HCT116 (cell line): Measurements from ENCODE around the gene H19. TPM values are rescaled to one million over a fixed set of nuclear protein-coding genes. Genes with fewer than 3 reads are reported as not detected.

Experiments
- ATAC-seq: fragments of 200-7000 bp; cut with Tn5 transposase; 2 replicates; pipeline ENCODE4 v1.9.1; 2020; ENCODE audit warnings: mild to moderate bottlenecking, moderate library complexity
- BruUV-seq: library from RNA; stranded (reverse); fragments of 400-500 nt; replicated peaks from 2 replicates; lab custom pipeline; 2021; lab: Mats Ljungman, UMichigan
- CTCF ChIA-PET: fragments of 300-600 bp; sonication (Branson Sonifier 250); formaldehyde crosslinking; loops from one replicate; lab custom pipeline; 2021; ENCODE audit warnings: antibody characterized with exemption; lab: Charles Lee
- POLR2A ChIA-PET: fragments of 300-600, 350-600 bp; sonication (Branson Sonifier 250); formaldehyde crosslinking; loops from one replicate; lab custom pipeline; 2021; ENCODE audit warnings: antibody characterized with exemption; lab: Charles Lee
- RAD21 ChIA-PET, 2 experiments: fragments of 300-600 bp; sonication (Branson Sonifier 250); formaldehyde crosslinking; loops; one replicate each; lab custom pipeline; 2023; ENCODE audit warnings: low total read pairs in 2 of 2; ENCODE audit not compliant: uncharacterized antibody in 2 of 2, unreplicated experiment in 2 of 2, low non-redundant PET in 1 of 2; lab: Charles Lee
- DNase-seq: peaks from one replicate; pipeline ENCODE4 v3.0.0-alpha.2; 2010; ENCODE audit warnings: low read depth, low spot score
- H2AFZ ChIP-seq: fragments of 200-600 bp; shearing (Covaris generic), sonication (generic); 2 replicates; pipeline ENCODE4 v1.6.1; 2017; ENCODE audit warnings: low read depth, mixed run types, mixed read lengths, antibody characterized with exemption, low read length; ENCODE audit not compliant: poor library complexity, severe bottlenecking
- H3K27ac ChIP-seq: 2 replicates; pipeline ENCODE4 v1.5.1; 2012; ENCODE audit warnings: low read depth, low read length
- H3K27me3 ChIP-seq: fragments of 200-600 bp; sonication (generic); 2 replicates; pipeline ENCODE4 v1.6.1; 2016; ENCODE audit warnings: mixed run types, low read length, mixed read lengths; ENCODE audit not compliant: insufficient read depth
- H3K36me3 ChIP-seq, 2 experiments: fragments of 200-500 bp in 1 of 2; fragments of 200-600 bp in 1 of 2; sonication (Bioruptor generic) in 1 of 2; sonication (generic) in 1 of 2; 2 replicates each; pipeline versions ENCODE4 v1.5.1 to v1.6.1; 2014 to 2016; ENCODE audit warnings: low read length in 2 of 2, inconsistent platforms in 1 of 2, mixed read lengths in 1 of 2, mixed run types in 1 of 2; ENCODE audit not compliant: insufficient read depth in 2 of 2, control insufficient read depth in 1 of 2
- H3K4me1 ChIP-seq, 2 experiments: fragments of 200-600 bp in 1 of 2; sonication (generic) in 1 of 2; 2 replicates each; pipeline versions ENCODE4 v1.5.1 to v1.6.1; 2012 to 2017; ENCODE audit warnings: low read length in 2 of 2, inconsistent platforms in 1 of 2, mild to moderate bottlenecking in 1 of 2, mixed read lengths in 1 of 2, mixed run types in 1 of 2, moderate library complexity in 1 of 2; ENCODE audit not compliant: insufficient read depth in 2 of 2, control insufficient read depth in 1 of 2
- H3K4me2 ChIP-seq: fragments of 200-600 bp; sonication (generic); 2 replicates; pipeline ENCODE4 v1.6.1; 2017; ENCODE audit warnings: mixed run types, low read length, mixed read lengths
- H3K4me3 ChIP-seq, 2 experiments: fragments of 200-600 bp in 1 of 2; sonication (generic) in 1 of 2; replicated peaks in 1 of 2; 2 replicates each; pipeline ENCODE4 v1.5.1; 2011 to 2016; ENCODE audit warnings: low read length in 2 of 2, control low read depth in 1 of 2, low read depth in 1 of 2, mild to moderate bottlenecking in 1 of 2, mixed read lengths in 1 of 2, mixed run types in 1 of 2
- H3K79me2 ChIP-seq: fragments of 200-600 bp; sonication (generic); 2 replicates; pipeline ENCODE4 v1.6.1; 2017; ENCODE audit warnings: mild to moderate bottlenecking, mixed run types, low read length, moderate library complexity, mixed read lengths; ENCODE audit not compliant: insufficient read depth
- H3K9ac ChIP-seq: fragments of 200-600 bp; sonication (generic); 2 replicates; pipeline ENCODE4 v1.6.1; 2016; ENCODE audit warnings: low read length, mixed read lengths
- H3K9me2 ChIP-seq: fragments of 200-600 bp; sonication (generic), shearing (Covaris generic); 2 replicates; pipeline ENCODE4 v1.6.1; 2017; ENCODE audit warnings: mixed run types, mild to moderate bottlenecking, moderate library complexity; ENCODE audit not compliant: insufficient read depth
- H3K9me3 ChIP-seq, 2 experiments: fragments of 200-500 bp in 1 of 2; fragments of 200-600 bp in 1 of 2; sonication (Bioruptor generic) in 1 of 2; sonication (generic) in 1 of 2; 2 replicates each; pipeline ENCODE4 v1.6.1; 2014 to 2017; ENCODE audit warnings: low read length in 2 of 2, mixed read lengths in 2 of 2, inconsistent platforms in 1 of 2, low read depth in 1 of 2, mild to moderate bottlenecking in 1 of 2, mixed run types in 1 of 2, moderate library complexity in 1 of 2; ENCODE audit not compliant: control insufficient read depth in 1 of 2, insufficient read depth in 1 of 2
- H4K20me1 ChIP-seq: fragments of 200-600 bp; sonication (generic), shearing (Covaris generic); 2 replicates; pipeline ENCODE4 v1.6.1; 2017; ENCODE audit warnings: mixed run types, mild to moderate bottlenecking, moderate library complexity; ENCODE audit not compliant: insufficient read depth
- CTCF ChIP-seq, 3 experiments: fragments of 200-600 bp in 1 of 3; sonication (generic) in 1 of 3; IDR thresholded peaks in 2 of 3; conservative IDR thresholded peaks in 1 of 3; 2 replicates each; pipeline ENCODE4 v1.5.1; 2012 to 2017; ENCODE audit warnings: low read depth in 2 of 3, low read length in 2 of 3, antibody characterized with exemption in 1 of 3, borderline replicate concordance in 1 of 3, control low read depth in 1 of 3, mild to moderate bottlenecking in 1 of 3, mixed read lengths in 1 of 3, mixed run types in 1 of 3, moderate library complexity in 1 of 3; ENCODE audit not compliant: insufficient read depth in 1 of 3
- EGR1 ChIP-seq: IDR thresholded peaks from 2 replicates; pipeline ENCODE4 v1.6.1; 2012; ENCODE audit warnings: low read depth
- EZH2 ChIP-seq: fragments of 200-600 bp; sonication (generic); IDR thresholded peaks from 2 replicates; pipeline ENCODE4 v1.6.1; 2017; ENCODE audit warnings: antibody characterized with exemption, mixed run types
- EZH2phosphoT487 ChIP-seq: fragments of 200-600 bp; IDR thresholded peaks from 2 replicates; pipeline ENCODE4 v1.6.1; 2018; ENCODE audit warnings: antibody characterized with exemption, borderline replicate concordance
- SRF ChIP-seq: IDR thresholded peaks from 2 replicates; pipeline ENCODE4 v1.6.1; 2012; ENCODE audit warnings: low read depth
- intact Hi-C: fragments of 100-400 bp; cut with micrococcal nuclease; formaldehyde crosslinking; loops from 2 replicates; pipeline ENCODE4 v1.10.0; 2022
- total RNA-seq: library from RNA; stranded (reverse); gene quantifications from one replicate; pipeline ENCODE4 v1.2.1, GENCODE V29; 2021; ENCODE audit not compliant: unreplicated experiment

The H19 gene
- total RNA-seq, 1 experiment from 2014 or later = 10.5 TPM

- RAD21 ChIA-PET = interaction anchor here (1.0 to 5.6 kb wide), 2 partner anchors 116 kb away, joined by 4 to 54 read pairs; no protein-coding TSS in a partner anchor
- H3K9ac ChIP-seq = no peak overlapping the region
- H3K9me3 ChIP-seq = no peaks in the 10 kb centered on the region
- H3K79me2 ChIP-seq = no peaks in the 10 kb centered on the region
- no peaks in the 10 kb centered on the region for H3K36me3 ChIP-seq
- ATAC-seq = no peak
- H3K4me1 ChIP-seq = no peaks in the 10 kb centered on the region
- H2AFZ ChIP-seq = no peak overlapping the region
- no peak overlapping the region for H3K27ac ChIP-seq
- DNase-seq = no peak
- no TSS peak for BruUV-seq
- H4K20me1 ChIP-seq = no peaks in the 10 kb centered on the region
- H3K4me2 ChIP-seq = no peak overlapping the region
- intact Hi-C loops = no loop called here
- TF ChIP-seq EZH2 = no peak
- TF ChIP-seq SRF = no peak
- no peak for TF ChIP-seq CTCF (IDR thresholded peaks at IDR 0.05 in 2 of 3, conservative IDR thresholded peaks at IDR 0.05 in 1 of 3; ENCODE audit: borderline replicate concordance in 1 of 3, insufficient read depth in 1 of 3, low read depth in 2 of 3, low read length in 2 of 3)
- no peak for TF ChIP-seq EGR1
- no peak for TF ChIP-seq EZH2phosphoT487
- TF ChIP-seq, all 23 proteins: peak for 0
- CTCF ChIA-PET = interaction anchor here (1.2 to 8.4 kb wide), 5 partner anchors 108 to 383 kb away, joined by 3 to 351 read pairs (median 5); no protein-coding TSS in a partner anchor
- Histone ChIP-seq H3K4me3 (no peak overlapping the region), H3K27me3 (no peaks in the 10 kb centered on the region), H3K9me2 (no peaks in the 10 kb centered on the region)
- POLR2A ChIA-PET = interaction anchor here (1.3 kb wide), 1 partner anchor 116 kb away, joined by 5 read pairs; no protein-coding TSS in a partner anchor
Measured at GRCh38 chr11:2035382-2035781, 37.7 kb upstream of the H19 start.

- Histone ChIP-seq H3K36me3 (no peaks in the 10 kb centered on the region), H3K4me1 (no peaks in the 10 kb centered on the region), H4K20me1 (no peaks in the 10 kb centered on the region), H3K9ac (no peak overlapping the region), H3K4me2 (no peak overlapping the region), H3K4me3 (no peak overlapping the region), H3K27ac (no peak overlapping the region), H3K27me3 (no peaks in the 10 kb centered on the region), H3K9me2 (no peaks in the 10 kb centered on the region), H2AFZ (no peak overlapping the region), H3K9me3 (no peaks in the 10 kb centered on the region), H3K79me2 (no peaks in the 10 kb centered on the region)
- no peak for DNase-seq
- intact Hi-C loops = no loop called here
- ChIA-PET POLR2A (no interaction called here), CTCF (interaction anchor here (1.9 to 5.4 kb wide), 2 partner anchors 119 to 125 kb away, joined by 7 to 52 read pairs; no protein-coding TSS in a partner anchor), RAD21 (no interaction called here)
- BruUV-seq = no TSS peak
- no peak for ATAC-seq
- no peak for TF ChIP-seq EZH2
Measured at GRCh38 chr11:2031058-2031457, 33.4 kb upstream of the H19 start.
